HFF-Myc (cell line): ENCODE measurements around the gene SYNE2.

Experiments
- DNase-seq: peaks from one replicate; pipeline ENCODE4 v3.0.0-alpha.2; 2011; ENCODE audit warnings: low read depth; ENCODE audit errors: extremely low read depth
- H3K4me3 ChIP-seq: replicated peaks from 2 replicates; pipeline ENCODE4 v1.5.1; 2011; ENCODE audit warnings: low read depth, mild to moderate bottlenecking, control low read depth, low read length
- CTCF ChIP-seq: IDR thresholded peaks from 2 replicates; pipeline ENCODE4 v1.5.1; 2012; ENCODE audit warnings: mild to moderate bottlenecking, low read depth, low read length, control low read depth; ENCODE audit errors: missing control alignments

The SYNE2 gene

DNA sequence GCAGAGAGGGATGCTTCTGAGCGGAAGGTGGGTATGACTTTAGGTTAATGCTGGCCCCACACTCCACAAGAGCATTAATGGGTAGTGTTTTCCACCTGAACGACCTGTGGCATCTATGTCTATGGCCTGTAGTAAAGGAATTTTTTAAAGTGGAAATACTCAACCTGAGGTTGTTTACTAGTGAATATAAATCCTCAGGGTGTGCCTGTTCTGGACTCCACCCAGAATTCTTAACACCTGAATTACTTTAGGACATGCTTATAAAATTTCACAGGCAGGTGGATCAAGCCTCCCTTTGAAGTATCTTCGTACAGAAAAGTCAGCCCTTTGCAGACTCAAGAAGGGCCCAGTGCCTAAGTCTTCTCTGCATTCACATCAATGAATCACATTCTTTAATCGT is 245.3 kb downstream of the SYNE2 start:
- no peak overlapping the region for H3K4me3 ChIP-seq
- DNase-seq, result no peak
- no peak for TF ChIP-seq CTCF

DNA sequence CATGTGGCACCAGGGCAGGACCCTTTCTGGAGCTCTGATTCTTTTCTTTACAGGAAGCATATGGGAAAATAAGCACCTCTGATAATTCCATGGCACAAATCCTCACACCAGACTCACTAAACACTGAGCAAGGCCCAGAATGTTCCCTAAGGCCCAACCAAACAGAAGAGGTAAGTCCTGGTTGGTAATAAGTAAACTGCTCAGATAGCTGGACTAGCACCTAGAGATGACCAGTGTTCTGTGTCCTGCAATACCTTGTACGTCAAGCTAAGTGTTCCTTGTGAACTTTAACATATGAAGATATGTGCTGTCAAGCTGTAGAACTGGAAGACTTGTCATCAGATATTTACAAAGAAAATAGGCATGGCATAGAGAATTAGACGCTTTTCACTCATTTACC is 254.6 kb downstream of the SYNE2 start:
- no peak overlapping the region for H3K4me3 ChIP-seq
- TF ChIP-seq CTCF, result no peak
- DNase-seq, result no peak

GRCh38 chr14:64109819-64110554 is 257.2 kb downstream of the SYNE2 start:
- TF ChIP-seq CTCF, result no peak
- DNase-seq, result no peak
- H3K4me3 ChIP-seq, result no peak overlapping the region

DNA sequence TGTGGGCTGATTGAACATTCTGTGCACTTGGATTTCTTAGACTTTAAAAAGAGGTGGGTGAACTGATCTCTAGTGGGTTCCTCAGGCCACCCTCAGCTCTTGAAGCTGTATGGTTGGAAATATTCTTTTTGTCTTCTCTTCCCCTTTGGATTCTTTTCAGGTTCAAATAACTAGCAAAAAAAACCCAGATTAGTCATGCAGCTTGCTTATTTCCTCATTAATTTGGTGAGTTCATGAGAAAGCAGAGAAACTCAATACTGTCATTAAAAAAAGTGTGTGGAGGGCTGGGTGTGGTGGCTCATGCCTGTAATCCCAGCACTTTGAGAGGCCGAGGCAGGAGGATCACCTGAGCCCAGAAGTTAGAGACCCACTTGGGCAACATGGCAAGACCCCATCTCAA is 258.0 kb downstream of the SYNE2 start:
- no peak overlapping the region for H3K4me3 ChIP-seq
- no peak for DNase-seq
- no peak for TF ChIP-seq CTCF

DNA sequence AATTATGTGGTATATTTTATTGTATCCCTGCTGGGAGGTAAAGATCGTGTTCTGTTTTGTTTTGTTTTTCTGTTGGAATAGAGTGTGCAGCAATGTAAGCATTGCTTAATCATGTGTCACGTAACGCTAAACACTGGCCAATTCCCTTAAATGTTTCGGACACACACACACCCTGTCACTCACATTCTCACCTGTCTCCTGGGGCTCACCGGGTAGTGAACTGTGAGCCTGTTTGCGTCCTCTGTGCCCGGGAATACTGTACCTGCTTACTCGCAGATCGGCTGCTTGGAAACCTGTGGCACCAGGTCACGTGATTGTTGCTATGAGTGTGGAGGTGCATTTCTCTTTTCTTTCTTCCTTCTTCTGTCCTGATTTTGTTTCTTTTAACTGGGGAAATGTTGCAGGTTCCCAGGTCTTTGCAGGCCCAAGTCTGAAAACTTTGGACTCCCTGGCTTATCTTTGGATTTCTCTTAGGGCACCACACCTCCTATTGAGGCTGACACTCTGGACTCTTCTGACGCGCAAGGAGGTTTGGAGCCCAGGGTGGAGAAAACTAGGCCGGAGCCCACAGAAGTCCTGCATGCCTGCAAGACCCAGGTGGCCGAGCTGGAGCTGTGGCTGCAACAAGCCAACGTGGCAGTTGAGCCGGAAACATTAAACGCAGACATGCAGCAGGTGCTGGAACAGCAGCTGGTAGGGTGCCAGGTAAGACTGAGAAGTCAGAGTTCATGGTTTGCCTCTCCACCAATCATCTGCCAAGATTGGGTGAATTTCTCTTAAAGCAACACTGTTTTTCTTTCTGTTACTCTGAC is 260.3 kb downstream of the SYNE2 start:
- DNase-seq, result no peak
- no peak overlapping the region for H3K4me3 ChIP-seq
- no peak for TF ChIP-seq CTCF

DNA sequence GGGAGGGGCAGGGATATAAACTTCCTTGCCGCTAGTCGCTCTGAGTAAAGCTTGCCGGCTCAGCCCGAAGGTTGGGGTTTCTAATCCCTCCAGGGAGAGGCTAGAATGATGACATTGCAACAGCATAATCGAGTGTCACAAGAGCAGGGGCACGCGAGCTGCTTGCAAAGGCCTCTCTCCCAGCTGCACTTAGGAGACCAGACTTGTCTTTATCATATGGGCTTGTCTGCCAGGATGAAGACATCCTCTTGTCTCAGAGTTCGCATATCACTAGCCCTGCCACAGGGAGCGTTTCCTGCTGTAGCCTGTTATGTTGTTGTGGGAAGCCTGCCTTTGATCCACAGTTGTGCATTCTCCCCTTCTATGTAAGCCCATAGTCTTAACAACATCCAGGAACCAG is 261.4 kb downstream of the SYNE2 start:
- TF ChIP-seq CTCF, result no peak
- no peak for DNase-seq
- H3K4me3 ChIP-seq, result no peak overlapping the region
